Activated T-helper 2 cell treated with anti-CD3 and anti-CD28 coated beads, Interferon-gamma antibody, Interleukin-2, Interleukin-4, amounts not matched to agents 10 μg/mL and 5 μg/mL and 100 μg/mL, durations not matched to agents 14 hours and 24 hours and 36 hours (primary cell): ENCODE results near the gene HEATR3. TPM values are rescaled to one million over a fixed set of nuclear protein-coding genes. Genes with fewer than 3 reads are reported as not detected.

Experiments
- DNase-seq: peaks from one replicate; pipeline ENCODE4 v3.0.0; 2021; ENCODE audit warnings: low spot score
- H3K27ac Mint-ChIP-seq: one replicate; pipeline ENCODE4 v1.8.0; 2021; ENCODE audit warnings: mixed read lengths
- H3K27me3 Mint-ChIP-seq: one replicate; pipeline ENCODE4 v1.8.0; 2021; ENCODE audit warnings: low read depth, mixed read lengths
- H3K36me3 Mint-ChIP-seq: one replicate; pipeline ENCODE4 v1.8.0; 2021; ENCODE audit warnings: low read depth, mixed read lengths
- H3K4me1 Mint-ChIP-seq: one replicate; pipeline ENCODE4 v1.8.0; 2021; ENCODE audit warnings: low read depth, mixed read lengths
- H3K4me3 Mint-ChIP-seq: one replicate; pipeline ENCODE4 v1.8.0; 2021; ENCODE audit warnings: low read depth, mild to moderate bottlenecking, moderate library complexity, mixed read lengths
- H3K9me3 Mint-ChIP-seq: one replicate; pipeline ENCODE4 v1.8.0; 2021; ENCODE audit warnings: mixed read lengths
- intact Hi-C: fragments of 100-400 bp; cut with micrococcal nuclease; formaldehyde crosslinking; loops from one replicate; pipeline ENCODE4 v1.15.1; 2023
- total RNA-seq: library from RNA; stranded (reverse); gene quantifications from 2 replicates; pipeline ENCODE4 v1.2.3, GENCODE V29; 2022

HEATR3 gene
- total RNA-seq, 1 donor from 2014 or later: 25.9 TPM

DNA sequence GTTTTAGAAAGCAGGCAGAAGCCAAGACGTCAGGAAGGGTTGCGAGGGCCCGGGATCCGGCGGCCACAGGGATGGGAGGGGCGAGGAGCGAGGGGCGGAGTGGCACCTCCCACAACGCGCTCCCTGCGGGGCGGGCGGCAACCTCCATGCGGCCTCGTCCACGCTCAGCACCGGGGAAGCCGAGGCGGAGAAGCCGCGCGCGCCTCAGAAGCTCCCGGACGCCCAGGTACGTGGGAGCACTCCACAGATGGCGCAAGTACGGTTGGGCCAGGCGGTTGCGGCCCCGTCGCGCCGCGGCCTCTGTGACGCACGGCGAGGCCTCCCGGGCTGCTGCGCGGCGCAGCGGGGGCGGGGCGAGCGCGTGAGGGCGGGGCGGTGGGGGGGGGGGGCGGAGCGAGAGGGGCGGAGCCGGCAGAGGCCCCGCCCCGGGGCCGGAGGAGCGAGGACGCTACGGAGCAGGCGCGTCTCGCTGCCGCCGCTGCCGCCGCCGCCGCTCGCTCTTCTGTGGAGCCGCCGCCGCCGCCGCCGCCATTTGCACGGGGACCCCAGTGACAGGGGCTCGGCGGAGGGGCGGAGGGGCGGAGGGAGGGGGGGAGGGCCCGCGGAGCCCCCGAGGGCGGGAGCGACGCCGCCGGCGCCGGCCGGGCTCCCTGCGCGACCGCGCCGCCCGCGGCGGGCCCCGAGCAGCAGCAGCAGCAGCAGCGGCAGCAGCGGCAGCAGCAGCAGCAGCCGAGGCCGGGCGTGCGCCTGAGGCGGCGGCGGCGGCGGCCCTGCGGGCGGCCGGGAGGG lies 87.2 kb downstream of the HEATR3 start, which contains the start of gene TENT4B:
Gene TENT4B (plus strand): TSS at position 500 of the 789 bp plus-strand sequence. CDS start 316 bp downstream, outside the sequence.
- H3K9me3 Mint-ChIP-seq: no peaks in the 10 kb centered on the region
- peak; percentile 90 for DNase-seq
- H3K27ac Mint-ChIP-seq: peak within 1 kb of the TSS; percentile 96
- peaks cover 31% of the 10 kb centered on the region for H3K4me1 Mint-ChIP-seq
- peaks cover 19% of the 10 kb centered on the region for H3K36me3 Mint-ChIP-seq
- intact Hi-C loops: loop anchor here (1.0 to 5.0 kb wide), 6 partner anchors 14 to 588 kb away; partner anchors contain the start of genes CNEP1R1 and HEATR3
- H3K27me3 Mint-ChIP-seq: no peaks in the 10 kb centered on the region
- H3K4me3 Mint-ChIP-seq: peak within 1 kb of the TSS; percentile 90

GRCh38 chr16:50153596-50154419 lies 88.0 kb downstream of the HEATR3 start:
- intact Hi-C loops: loop anchor here (2.0 to 5.0 kb wide), 4 partner anchors 13 to 587 kb away; no protein-coding TSS in a partner anchor
- no peaks in the 10 kb centered on the region for H3K27me3 Mint-ChIP-seq
- peak overlapping the region; percentile 77 for H3K4me3 Mint-ChIP-seq
- no peaks in the 10 kb centered on the region for H3K9me3 Mint-ChIP-seq
- H3K36me3 Mint-ChIP-seq: peaks cover 23% of the 10 kb centered on the region
- DNase-seq: peak; percentile 48
- peak overlapping the region; percentile 57 for H3K27ac Mint-ChIP-seq
- H3K4me1 Mint-ChIP-seq: peaks cover 36% of the 10 kb centered on the region

DNA sequence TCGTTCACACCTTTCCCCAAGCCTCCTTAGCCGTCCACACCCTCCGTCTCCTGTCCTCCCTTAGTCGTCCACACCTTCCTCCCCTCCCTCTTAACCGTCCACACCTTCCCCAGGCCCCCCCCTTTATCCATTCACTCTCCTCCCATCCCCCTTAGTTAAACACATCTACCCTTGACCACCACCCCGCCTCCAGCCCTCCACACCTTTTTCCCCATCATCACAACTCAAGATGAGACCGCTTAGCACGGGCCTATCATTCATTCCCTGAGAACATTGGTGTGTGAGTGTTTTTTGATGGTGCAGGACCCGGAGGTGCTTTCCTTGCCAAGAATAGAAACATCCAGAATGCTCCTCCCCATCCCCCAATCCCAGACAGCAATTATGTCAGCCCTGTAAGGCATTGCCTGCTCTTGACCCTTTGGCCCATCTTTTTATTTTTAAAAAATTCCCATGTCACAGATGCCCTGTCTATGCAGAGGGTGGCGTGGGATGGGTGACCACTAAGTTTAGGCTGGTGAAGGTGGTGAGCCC lies 88.7 kb downstream of the HEATR3 start:
- Mint-ChIP-seq H3K27me3 (no peaks in the 10 kb centered on the region), H3K27ac (peak overlapping the region; percentile 57), H3K4me1 (peaks cover 37% of the 10 kb centered on the region), H3K36me3 (peaks cover 26% of the 10 kb centered on the region), H3K9me3 (no peaks in the 10 kb centered on the region), H3K4me3 (peak overlapping the region; percentile 77)
- DNase-seq: no peak
- intact Hi-C loops: loop anchor here (5.0 kb wide), 1 partner anchor 123 kb away; no protein-coding TSS in a partner anchor

- Mint-ChIP-seq H3K4me1 (peaks cover 46% of the 10 kb centered on the region), H3K27ac (no peak overlapping the region), H3K9me3 (no peaks in the 10 kb centered on the region), H3K4me3 (peak overlapping the region; percentile 77), H3K27me3 (no peaks in the 10 kb centered on the region), H3K36me3 (peaks cover 33% of the 10 kb centered on the region)
- no peak for DNase-seq
- intact Hi-C loops: no loop called here
Observed at GRCh38 chr16:50155925-50156324, 90.2 kb downstream of the HEATR3 start.

Other genes starting within 250 kb of the HEATR3 start
- gene ZNF423, start 209.9 kb upstream of the HEATR3 start, total RNA-seq: not detected in 2 replicates
- 23.4 and 26.1 TPM in 2 replicates for gene CNEP1R1, start 40.7 kb upstream of the HEATR3 start, total RNA-seq
- 15.9 and 16.8 TPM in 2 replicates for gene TENT4B, start 87.3 kb downstream of the HEATR3 start, total RNA-seq
- 78.7 and 89.5 TPM in 2 replicates for gene ADCY7, start 200.6 kb downstream of the HEATR3 start, total RNA-seq